Astrocyte (in vitro differentiated cells and primary cell): Measurements from ENCODE around the gene TNIP1. TPM values are rescaled to one million over a fixed set of nuclear protein-coding genes. Genes with fewer than 3 reads are reported as not detected.

Experiments
- DNase-seq: peaks from one replicate; pipeline ENCODE4 v3.0.0-alpha.2; 2010; ENCODE audit warnings: low read depth
- FAIRE-seq: peaks from 2 replicates; lab custom pipeline; 2011; peaks lifted over from hg19 to GRCh38; lab: Jason Lieb, UNC
- H2AFZ ChIP-seq: 2 replicates; pipeline ENCODE4 v1.6.0; 2012; ENCODE audit warnings: low read depth, low read length, inconsistent platforms
- H3K27ac ChIP-seq: 2 replicates; pipeline ENCODE4 v1.5.1; 2011; ENCODE audit warnings: low read depth, low read length, inconsistent platforms
- H3K27me3 ChIP-seq: 2 replicates; pipeline ENCODE4 v1.6.0; 2011; ENCODE audit warnings: low read length, inconsistent platforms; ENCODE audit not compliant: insufficient read depth
- H3K36me3 ChIP-seq: 2 replicates; pipeline ENCODE4 v1.5.1; 2011; ENCODE audit warnings: low read length, inconsistent platforms; ENCODE audit not compliant: insufficient read depth
- H3K4me1 ChIP-seq: 2 replicates; pipeline ENCODE4 v1.5.1; 2011; ENCODE audit warnings: low read length, inconsistent platforms; ENCODE audit not compliant: insufficient read depth
- H3K4me2 ChIP-seq: 2 replicates; pipeline ENCODE4 v1.6.0; 2012; ENCODE audit warnings: low read length, inconsistent platforms
- H3K4me3 ChIP-seq: 2 replicates; pipeline ENCODE4 v1.5.1; 2011; ENCODE audit warnings: low read depth, mild to moderate bottlenecking, low read length, inconsistent platforms; ENCODE audit not compliant: insufficient read depth
- H3K79me2 ChIP-seq: 2 replicates; pipeline ENCODE4 v1.6.0; 2012; ENCODE audit warnings: mild to moderate bottlenecking, low read length, inconsistent platforms; ENCODE audit not compliant: insufficient read depth
- H3K9ac ChIP-seq: 2 replicates; pipeline ENCODE4 v1.6.0; 2012; ENCODE audit warnings: mild to moderate bottlenecking, low read length, inconsistent platforms
- H3K9me3 ChIP-seq: 2 replicates; pipeline ENCODE4 v1.5.1; 2012; ENCODE audit warnings: low read depth, mild to moderate bottlenecking, low read length, inconsistent platforms; ENCODE audit not compliant: insufficient read depth
- H4K20me1 ChIP-seq: 2 replicates; pipeline ENCODE4 v1.6.0; 2012; ENCODE audit warnings: low read length, inconsistent platforms; ENCODE audit not compliant: insufficient read depth
- H3K27ac Mint-ChIP-seq: one replicate; pipeline ENCODE4 v1.8.0; 2021; ENCODE audit warnings: mild to moderate bottlenecking, mixed read lengths; ENCODE audit not compliant: unreplicated experiment
- H3K27me3 Mint-ChIP-seq: one replicate; pipeline ENCODE4 v1.8.0; 2021; ENCODE audit warnings: low read depth, mixed read lengths; ENCODE audit not compliant: unreplicated experiment
- H3K36me3 Mint-ChIP-seq: one replicate; pipeline ENCODE4 v1.8.0; 2021; ENCODE audit warnings: low read depth, mixed read lengths; ENCODE audit not compliant: unreplicated experiment
- H3K4me1 Mint-ChIP-seq: one replicate; pipeline ENCODE4 v1.8.0; 2021; ENCODE audit warnings: low read depth, mixed read lengths; ENCODE audit not compliant: unreplicated experiment
- H3K4me3 Mint-ChIP-seq: one replicate; pipeline ENCODE4 v1.8.0; 2021; ENCODE audit warnings: mild to moderate bottlenecking, moderate library complexity, mixed read lengths; ENCODE audit not compliant: unreplicated experiment
- H3K9me3 Mint-ChIP-seq: one replicate; pipeline ENCODE4 v1.8.0; 2021; ENCODE audit warnings: mild to moderate bottlenecking, mixed read lengths; ENCODE audit not compliant: unreplicated experiment
- CTCF ChIP-seq: IDR thresholded peaks from 2 replicates; pipeline ENCODE4 v1.5.1; 2011; ENCODE audit warnings: low read depth, mild to moderate bottlenecking, inconsistent platforms, low read length, moderate library complexity; ENCODE audit not compliant: insufficient read depth
- EZH2 ChIP-seq: IDR thresholded peaks from 2 replicates; pipeline ENCODE4 v1.6.1; 2012; ENCODE audit warnings: mild to moderate bottlenecking, low read length, inconsistent platforms; ENCODE audit not compliant: insufficient read depth
- total RNA-seq: library from RNA; stranded (reverse); gene quantifications from 2 replicates; pipeline ENCODE4 v1.2.1, GENCODE V29; 2021

TNIP1 gene
- total RNA-seq, 1 donor from 2014 or later, result 119 TPM

GRCh38 chr5:150993422-150993821 is 87.4 kb downstream of the TNIP1 start:
- Mint-ChIP-seq H3K4me1 (no peaks in the 10 kb centered on the region), H3K27me3 (no peaks in the 10 kb centered on the region), H3K9me3 (peaks cover 26% of the 10 kb centered on the region), H3K27ac (no peak overlapping the region), H3K4me3 (no peak overlapping the region), H3K36me3 (peaks cover 2% of the 10 kb centered on the region)
- Histone ChIP-seq H3K4me1 (no peaks in the 10 kb centered on the region), H3K4me3 (no peak overlapping the region), H3K9ac (no peak overlapping the region), H3K36me3 (no peaks in the 10 kb centered on the region), H3K9me3 (no peaks in the 10 kb centered on the region), H3K4me2 (no peak overlapping the region), H3K27me3 (no peaks in the 10 kb centered on the region), H3K27ac (no peak overlapping the region), H3K79me2 (no peaks in the 10 kb centered on the region), H2AFZ (no peak overlapping the region), H4K20me1 (no peaks in the 10 kb centered on the region)
- no peak for FAIRE-seq
- no peak for DNase-seq
- TF ChIP-seq EZH2 (no peak), CTCF (no peak)

GRCh38 chr5:150992705-150993104 is 88.1 kb downstream of the TNIP1 start:
- H3K9me3 Mint-ChIP-seq, result peaks cover 26% of the 10 kb centered on the region
- H3K27me3 Mint-ChIP-seq, result no peaks in the 10 kb centered on the region
- DNase-seq (no peak), FAIRE-seq (no peak)
- H3K36me3 ChIP-seq, result no peaks in the 10 kb centered on the region
- H3K27ac ChIP-seq, result no peak overlapping the region
- H3K36me3 Mint-ChIP-seq, result peaks cover 2% of the 10 kb centered on the region
- H3K79me2 ChIP-seq, result no peaks in the 10 kb centered on the region
- no peak overlapping the region for H3K4me3 Mint-ChIP-seq
- no peaks in the 10 kb centered on the region for H3K4me1 ChIP-seq
- H2AFZ ChIP-seq, result no peak overlapping the region
- no peak overlapping the region for H3K4me2 ChIP-seq
- H3K27ac Mint-ChIP-seq, result no peak overlapping the region
- no peaks in the 10 kb centered on the region for H3K4me1 Mint-ChIP-seq
- no peak overlapping the region for H3K9ac ChIP-seq
- H4K20me1 ChIP-seq, result no peaks in the 10 kb centered on the region
- TF ChIP-seq CTCF (no peak), EZH2 (no peak)
- no peaks in the 10 kb centered on the region for H3K27me3 ChIP-seq
- no peaks in the 10 kb centered on the region for H3K9me3 ChIP-seq
- no peak overlapping the region for H3K4me3 ChIP-seq

- no peaks in the 10 kb centered on the region for H3K9me3 ChIP-seq
- TF ChIP-seq CTCF, result no peak
- TF ChIP-seq EZH2, result no peak
- Mint-ChIP-seq H3K27me3 (no peaks in the 10 kb centered on the region), H3K9me3 (peaks cover 24% of the 10 kb centered on the region), H3K4me1 (no peaks in the 10 kb centered on the region), H3K4me3 (no peak overlapping the region), H3K27ac (no peak overlapping the region), H3K36me3 (peaks cover 2% of the 10 kb centered on the region)
- no peaks in the 10 kb centered on the region for H3K4me1 ChIP-seq
- no peak overlapping the region for H3K9ac ChIP-seq
- DNase-seq, result no peak
- FAIRE-seq, result no peak
- H3K4me2 ChIP-seq, result no peak overlapping the region
- no peak overlapping the region for H3K4me3 ChIP-seq
- H3K27me3 ChIP-seq, result no peaks in the 10 kb centered on the region
- H2AFZ ChIP-seq, result no peak overlapping the region
- no peak overlapping the region for H3K27ac ChIP-seq
- no peaks in the 10 kb centered on the region for H3K36me3 ChIP-seq
- H3K79me2 ChIP-seq, result no peaks in the 10 kb centered on the region
- H4K20me1 ChIP-seq, result no peaks in the 10 kb centered on the region
Measured at GRCh38 chr5:150989695-150990094, 91.1 kb downstream of the TNIP1 start.
